HFF-Myc (cell line): ENCODE data around the gene AP2A2.

Source experiments
- DNase-seq: peaks from one replicate; pipeline ENCODE4 v3.0.0-alpha.2; 2011; ENCODE audit warnings: low read depth; ENCODE audit errors: extremely low read depth
- H3K4me3 ChIP-seq: replicated peaks from 2 replicates; pipeline ENCODE4 v1.5.1; 2011; ENCODE audit warnings: low read depth, mild to moderate bottlenecking, control low read depth, low read length
- TF ChIP-seq, protein P1 (sequence below): IDR thresholded peaks from 2 replicates; pipeline ENCODE4 v1.5.1; 2012; ENCODE audit warnings: mild to moderate bottlenecking, low read depth, low read length, control low read depth; ENCODE audit errors: missing control alignments

The AP2A2 gene

DNA sequence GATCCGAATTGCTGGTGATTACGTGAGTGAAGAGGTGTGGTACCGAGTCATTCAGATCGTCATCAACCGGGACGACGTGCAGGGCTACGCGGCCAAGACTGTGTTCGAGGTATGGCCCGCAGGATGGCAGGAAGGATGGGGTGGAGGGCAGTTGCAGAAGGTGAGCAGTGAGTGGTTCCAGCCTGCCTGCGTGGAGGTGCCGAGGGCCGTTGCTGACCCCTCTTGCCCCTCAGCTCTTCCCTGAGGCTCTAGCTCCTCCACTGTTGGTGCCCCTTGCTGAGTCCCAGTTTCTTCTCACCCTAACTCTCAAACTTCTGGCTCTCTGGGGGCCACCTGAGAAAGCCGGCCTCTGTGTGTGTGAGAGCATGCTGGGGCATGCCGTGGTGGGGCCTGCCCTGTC is 66.9 kb downstream of the AP2A2 start:
- no peak for DNase-seq
- H3K4me3 ChIP-seq = no peak overlapping the region
- TF ChIP-seq, protein P1, sequence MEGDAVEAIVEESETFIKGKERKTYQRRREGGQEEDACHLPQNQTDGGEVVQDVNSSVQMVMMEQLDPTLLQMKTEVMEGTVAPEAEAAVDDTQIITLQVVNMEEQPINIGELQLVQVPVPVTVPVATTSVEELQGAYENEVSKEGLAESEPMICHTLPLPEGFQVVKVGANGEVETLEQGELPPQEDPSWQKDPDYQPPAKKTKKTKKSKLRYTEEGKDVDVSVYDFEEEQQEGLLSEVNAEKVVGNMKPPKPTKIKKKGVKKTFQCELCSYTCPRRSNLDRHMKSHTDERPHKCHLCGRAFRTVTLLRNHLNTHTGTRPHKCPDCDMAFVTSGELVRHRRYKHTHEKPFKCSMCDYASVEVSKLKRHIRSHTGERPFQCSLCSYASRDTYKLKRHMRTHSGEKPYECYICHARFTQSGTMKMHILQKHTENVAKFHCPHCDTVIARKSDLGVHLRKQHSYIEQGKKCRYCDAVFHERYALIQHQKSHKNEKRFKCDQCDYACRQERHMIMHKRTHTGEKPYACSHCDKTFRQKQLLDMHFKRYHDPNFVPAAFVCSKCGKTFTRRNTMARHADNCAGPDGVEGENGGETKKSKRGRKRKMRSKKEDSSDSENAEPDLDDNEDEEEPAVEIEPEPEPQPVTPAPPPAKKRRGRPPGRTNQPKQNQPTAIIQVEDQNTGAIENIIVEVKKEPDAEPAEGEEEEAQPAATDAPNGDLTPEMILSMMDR = no peak

DNA sequence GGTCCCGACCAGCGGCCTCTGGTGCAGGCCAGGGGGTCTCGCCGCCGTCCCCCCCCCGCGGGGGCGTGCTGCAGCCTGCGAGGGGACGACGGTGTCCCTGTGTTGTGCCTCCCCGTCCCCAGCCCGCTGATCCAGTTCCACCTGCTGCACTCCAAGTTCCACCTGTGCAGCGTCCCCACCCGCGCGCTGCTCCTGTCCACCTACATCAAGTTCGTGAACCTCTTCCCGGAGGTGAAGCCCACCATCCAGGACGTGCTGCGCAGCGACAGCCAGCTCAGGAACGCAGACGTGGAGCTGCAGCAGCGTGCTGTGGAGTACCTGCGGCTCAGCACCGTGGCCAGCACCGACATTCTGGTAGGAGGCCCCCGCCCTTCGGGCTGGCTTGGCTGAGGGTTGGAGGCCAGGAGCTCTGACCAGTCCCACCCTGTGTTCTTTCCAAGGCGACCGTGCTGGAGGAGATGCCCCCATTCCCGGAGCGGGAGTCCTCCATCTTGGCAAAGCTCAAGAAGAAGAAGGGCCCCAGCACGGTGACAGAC is 68.0 kb downstream of the AP2A2 start:
- no peak for DNase-seq
- TF ChIP-seq, protein P1 = no peak
- H3K4me3 ChIP-seq = no peak overlapping the region

DNA sequence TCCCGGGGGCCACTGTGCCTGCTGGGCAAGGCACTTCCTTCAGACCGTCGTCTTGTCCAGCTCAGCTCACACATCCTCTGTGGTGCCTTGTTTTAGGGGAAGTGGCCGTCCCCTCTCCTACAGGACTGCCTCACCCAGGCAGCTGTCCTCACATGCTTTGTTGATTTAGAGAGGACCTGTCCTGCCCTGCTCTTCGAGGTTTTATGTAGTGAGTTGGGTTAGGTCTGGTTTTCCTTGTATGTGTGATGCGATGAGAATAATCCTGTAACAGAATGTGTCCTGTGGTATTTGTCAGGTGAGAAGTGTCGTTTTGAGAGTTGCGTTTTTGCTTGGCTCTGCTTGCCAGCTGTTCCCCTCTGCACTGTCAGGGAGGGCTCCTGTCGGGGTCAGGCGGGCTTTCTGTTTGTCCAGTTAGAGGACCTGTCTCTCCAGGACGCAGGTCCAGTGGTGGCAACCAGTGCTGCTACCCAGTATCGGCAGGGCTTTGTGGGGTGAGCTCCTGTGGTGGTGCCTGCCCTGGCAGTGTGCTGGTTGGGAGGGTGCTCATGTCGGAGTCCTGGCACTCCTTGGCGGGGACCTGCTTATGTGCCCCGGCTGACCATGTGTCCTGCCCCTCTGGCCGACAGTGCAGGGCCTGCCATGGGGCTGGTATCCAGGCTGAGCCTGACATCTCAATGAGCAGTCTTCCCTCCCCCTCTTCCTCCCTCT is 69.5 kb downstream of the AP2A2 start:
- H3K4me3 ChIP-seq = no peak overlapping the region
- DNase-seq = no peak
- TF ChIP-seq, protein P1 = no peak

DNA sequence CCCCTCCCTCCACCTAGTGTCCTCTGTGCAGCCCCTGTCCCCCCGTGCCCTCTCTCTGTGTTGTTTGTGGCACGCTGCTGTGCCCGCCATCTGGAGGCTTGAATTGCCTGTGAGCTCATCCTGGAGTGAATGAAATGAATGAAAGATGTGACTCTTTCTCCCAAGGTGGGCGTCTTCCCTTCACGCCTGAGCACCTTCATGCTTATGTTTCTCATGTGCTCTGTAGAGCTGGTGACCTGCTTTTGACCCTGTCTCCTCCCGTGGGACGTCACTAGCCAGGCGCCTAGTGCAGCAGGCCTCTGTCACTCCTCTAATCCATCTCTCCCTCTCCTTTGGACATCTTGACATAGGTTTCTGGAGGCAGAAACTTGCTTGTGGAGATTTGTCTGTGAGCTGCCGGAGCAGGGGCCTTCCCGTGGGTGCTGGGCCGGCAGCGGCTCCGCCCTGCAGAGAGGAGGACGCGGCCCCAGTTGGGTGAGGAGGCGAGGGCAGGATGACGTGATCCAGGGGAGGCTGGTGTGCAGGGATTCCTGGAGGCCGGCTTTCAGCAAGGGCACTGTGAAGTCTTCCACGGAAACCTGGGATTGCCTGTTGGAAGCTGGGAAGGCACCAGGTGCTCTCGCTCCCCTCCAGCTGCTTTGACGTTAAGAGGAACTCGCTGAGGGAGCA is 70.2 kb downstream of the AP2A2 start:
- H3K4me3 ChIP-seq = no peak overlapping the region
- TF ChIP-seq, protein P1 = no peak
- DNase-seq = no peak

DNA sequence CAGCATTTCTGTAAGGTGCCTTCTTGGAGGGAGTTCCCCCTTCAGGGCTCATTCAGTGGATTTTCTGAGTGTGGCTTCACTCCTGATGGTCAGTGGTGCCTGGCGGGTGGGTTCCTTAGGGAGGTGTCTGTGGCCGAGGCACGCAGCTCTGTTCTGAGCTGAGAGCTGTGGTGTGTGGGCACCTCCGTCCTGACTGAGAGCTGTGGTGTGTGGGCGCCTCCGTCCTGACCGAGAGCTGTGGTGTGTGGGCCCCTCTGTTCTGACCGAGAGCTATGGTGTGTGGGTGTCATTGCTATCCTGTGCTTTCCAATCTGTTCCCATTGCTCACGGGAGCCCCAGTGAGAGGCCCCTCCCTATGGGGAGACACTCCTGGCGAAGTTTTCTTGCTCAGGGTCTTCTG is 71.0 kb downstream of the AP2A2 start:
- TF ChIP-seq, protein P1 = no peak
- H3K4me3 ChIP-seq = no peak overlapping the region
- DNase-seq = no peak

DNA sequence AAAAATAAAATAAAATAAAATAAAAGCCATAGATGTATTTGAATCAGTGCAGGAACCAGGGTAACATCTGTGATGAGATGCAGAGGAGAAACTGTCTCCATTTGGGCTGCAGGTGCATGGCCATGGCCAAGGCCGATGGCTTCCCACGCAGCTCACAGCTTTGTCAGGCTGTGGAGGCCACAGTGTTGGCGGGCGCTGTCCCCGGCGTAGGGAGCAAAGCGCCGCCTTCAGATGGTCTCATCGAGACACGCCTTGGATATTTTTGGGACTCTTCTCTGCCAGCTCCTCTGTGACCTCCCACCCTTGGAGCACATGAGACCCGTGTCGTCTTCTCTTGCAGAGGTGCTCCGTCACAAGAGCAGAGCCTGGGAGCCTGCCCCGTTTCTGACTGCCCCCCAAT is 72.2 kb downstream of the AP2A2 start:
- TF ChIP-seq, protein P1 = no peak
- H3K4me3 ChIP-seq = no peak overlapping the region
- no peak for DNase-seq
